GM19023 (cell line): ENCODE results near the gene OLFML2A.
"Not testable (repeated sequence)": the region's sequence is repeated elsewhere in the genome, so short reads cannot be mapped to it uniquely, and the experiment has no call there.

Experiments used
- ATAC-seq: cut with Tn5 transposase; IDR thresholded peaks from one replicate; pipeline ENCODE4 v1.9.1; 2021; ENCODE audit warnings: mild to moderate bottlenecking, moderate library complexity; ENCODE audit not compliant: unreplicated experiment

Gene OLFML2A

DNA sequence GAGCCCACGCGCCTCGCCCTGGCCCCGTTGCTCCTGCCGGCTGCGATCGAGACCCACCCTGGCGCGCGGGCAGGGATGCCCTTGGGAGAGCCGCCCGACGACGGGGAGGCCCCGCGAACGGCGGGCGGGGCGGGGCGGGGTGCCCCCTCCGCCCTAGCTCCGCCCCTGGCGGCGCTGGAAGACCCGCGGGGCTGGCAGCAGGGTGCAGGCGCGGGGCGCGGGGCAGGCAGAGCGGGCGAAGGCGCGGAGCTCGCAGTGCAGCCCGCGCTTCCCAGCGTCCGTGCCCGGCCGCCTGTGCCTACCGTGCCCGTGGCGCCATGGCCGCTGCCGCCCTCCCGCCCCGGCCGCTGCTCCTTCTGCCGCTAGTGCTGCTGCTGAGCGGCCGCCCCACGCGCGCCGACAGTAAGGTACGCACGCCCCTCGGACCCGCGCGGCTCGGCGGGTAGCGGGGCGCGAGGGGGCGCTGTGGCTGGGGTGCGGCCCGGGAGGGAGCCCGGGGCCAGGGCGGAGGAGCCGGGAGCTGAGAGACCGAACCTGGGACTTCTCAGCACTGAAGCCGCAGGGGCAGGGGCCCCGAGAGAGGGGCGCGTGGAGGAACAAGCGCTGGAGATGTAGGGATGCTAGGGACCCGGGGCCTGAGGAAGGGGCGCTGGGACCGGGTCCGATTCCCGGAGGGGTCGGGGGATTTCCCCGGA, at the start of gene OLFML2A:
Gene OLFML2A (plus strand): TSS at position 180 of the 695 bp plus-strand sequence. CDS start 138 bp downstream, at position 318.
- ATAC-seq: no peak

- ATAC-seq: no peak
Measured at GRCh38 chr9:124730772-124731171, 46.2 kb upstream of the OLFML2A start.

GRCh38 chr9:124733964-124734740, 42.8 kb upstream of the OLFML2A start:
- ATAC-seq: no peak

DNA sequence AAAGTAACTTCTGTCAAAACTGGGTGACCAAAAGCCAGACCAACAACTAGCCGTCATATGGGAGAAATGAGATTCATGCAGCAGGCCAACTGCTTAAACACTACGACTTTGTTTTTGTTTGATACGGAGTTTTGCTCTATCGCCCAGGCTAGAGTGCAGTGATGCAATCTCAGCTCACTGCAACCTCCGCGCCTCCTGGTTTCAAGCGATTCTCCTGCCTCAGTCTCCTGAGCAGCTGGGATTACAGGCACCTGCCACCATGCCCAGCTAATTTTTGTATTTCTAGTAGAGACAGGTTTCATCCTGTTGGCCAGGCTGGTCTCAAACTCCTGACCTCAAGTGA, 42.2 kb upstream of the OLFML2A start:
- not testable (repeated sequence) for ATAC-seq

DNA sequence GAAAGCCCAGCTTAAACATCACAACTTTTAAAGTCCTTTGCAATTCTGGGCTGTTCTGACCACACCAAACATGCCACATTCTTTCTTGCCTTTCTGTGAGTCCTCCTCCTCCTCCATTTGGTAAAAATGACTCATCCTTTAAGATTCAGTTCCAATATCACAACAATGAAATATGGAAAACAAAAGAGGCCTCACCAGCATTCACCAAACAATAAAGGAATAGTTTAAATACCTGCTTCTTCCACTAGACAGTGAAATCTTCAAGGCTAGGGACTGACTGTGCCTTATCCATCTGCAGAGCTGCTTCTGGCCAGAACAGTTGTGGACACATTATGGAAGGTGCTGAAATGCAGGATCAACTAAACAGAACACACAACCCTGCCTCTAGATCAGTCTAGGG, 41.8 kb upstream of the OLFML2A start:
- ATAC-seq: no peak

DNA sequence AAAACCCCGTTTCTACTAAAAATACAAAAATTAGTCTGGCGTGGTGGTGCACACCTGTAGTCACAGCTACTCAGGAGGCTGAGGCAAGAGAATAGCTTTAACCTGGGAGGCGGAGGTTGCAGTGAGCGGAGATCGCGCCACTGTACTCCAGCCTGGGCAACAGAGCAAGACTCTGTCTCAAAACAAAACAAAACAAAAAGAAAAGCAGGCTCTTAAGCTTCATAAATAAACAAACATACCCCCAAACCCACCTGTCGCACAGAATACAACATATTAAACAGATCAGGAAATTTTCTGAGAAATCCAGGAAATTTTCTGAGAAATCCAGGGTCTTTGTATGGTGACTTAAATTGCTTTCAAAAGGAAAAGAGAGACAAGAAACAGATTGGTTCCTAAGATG, 38.9 kb upstream of the OLFML2A start:
- not testable (repeated sequence) for ATAC-seq

DNA sequence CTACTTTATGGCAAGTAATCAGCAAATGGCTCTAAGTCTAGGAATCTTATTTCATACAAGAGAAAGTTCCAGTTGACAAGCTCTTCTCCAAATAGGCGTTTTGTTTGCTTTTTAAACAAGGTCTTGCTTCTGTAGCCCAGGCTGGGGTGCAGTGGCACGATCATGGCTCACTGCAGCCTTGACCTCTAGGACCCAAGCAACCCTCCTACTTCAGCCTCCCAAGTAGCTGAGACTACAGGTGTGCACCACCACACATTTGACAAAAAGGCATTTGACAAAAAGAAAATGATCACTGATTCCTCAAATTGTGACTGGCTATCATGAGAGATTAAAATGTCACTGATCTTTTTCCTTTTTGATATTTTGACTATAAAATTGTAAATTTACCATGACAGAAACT, 37.6 kb upstream of the OLFML2A start:
- no peak for ATAC-seq

DNA sequence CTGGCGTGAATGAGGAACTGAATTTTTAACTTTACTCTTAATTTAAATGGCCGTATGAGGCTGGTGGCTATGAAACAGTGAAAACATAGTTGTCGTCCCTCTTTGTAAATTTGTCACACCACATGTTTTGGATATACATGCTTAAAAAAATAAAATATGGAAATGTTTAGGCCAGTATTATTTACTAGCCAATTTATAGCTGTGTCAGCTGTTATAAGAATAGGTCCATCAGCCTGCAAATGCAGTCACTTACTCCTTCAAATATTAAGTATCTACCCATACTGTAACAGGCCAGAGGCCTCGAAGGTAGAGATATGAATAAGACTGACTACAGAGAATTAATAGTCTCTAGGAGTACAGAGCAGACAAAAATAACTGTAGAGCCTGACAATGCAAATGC, 35.8 kb upstream of the OLFML2A start:
- ATAC-seq: no peak

- ATAC-seq: no peak
Measured at GRCh38 chr9:124741662-124742061, 35.3 kb upstream of the OLFML2A start.

DNA sequence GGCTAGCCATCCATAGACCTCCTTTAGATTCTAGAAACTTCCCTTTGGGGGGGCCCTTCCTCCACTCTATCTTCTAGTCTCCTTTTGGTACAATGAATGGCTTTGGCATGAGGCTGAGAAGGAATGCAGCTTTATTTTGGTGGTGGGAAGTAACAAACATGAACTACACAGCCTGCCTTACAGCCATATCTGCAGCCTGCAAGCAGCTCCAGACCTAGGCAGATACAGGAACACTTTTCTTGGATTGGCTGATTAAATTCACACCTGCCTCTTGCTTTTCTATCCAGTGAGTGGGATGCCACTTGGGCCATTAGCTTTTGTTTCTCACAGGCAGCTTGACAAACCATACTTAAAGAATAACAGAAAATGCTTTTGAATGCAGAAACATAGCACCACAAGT, 34.0 kb upstream of the OLFML2A start:
- no peak for ATAC-seq

GRCh38 chr9:124743686-124744348, 33.1 kb upstream of the OLFML2A start:
- no peak for ATAC-seq

GRCh38 chr9:124747065-124747464, 29.9 kb upstream of the OLFML2A start:
- no peak for ATAC-seq

DNA sequence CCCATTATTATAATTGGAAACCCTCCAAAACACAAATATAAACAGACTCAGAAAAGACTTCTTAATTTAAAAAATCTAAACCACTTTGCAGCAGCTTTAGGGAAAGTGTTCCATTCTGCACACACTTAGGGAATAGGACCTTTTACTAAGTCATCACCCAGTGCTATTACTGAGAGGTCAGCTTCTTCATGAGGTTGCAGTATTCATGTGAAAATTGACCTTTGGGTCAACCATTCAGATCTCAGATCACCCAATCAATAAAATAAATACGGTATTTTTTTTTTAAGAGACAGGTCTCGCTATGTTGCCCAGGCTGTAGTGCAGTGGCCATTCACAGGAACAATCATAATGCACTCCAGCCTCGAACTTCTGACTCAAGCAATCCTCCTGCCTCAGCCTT, 27.6 kb upstream of the OLFML2A start:
- no peak for ATAC-seq

DNA sequence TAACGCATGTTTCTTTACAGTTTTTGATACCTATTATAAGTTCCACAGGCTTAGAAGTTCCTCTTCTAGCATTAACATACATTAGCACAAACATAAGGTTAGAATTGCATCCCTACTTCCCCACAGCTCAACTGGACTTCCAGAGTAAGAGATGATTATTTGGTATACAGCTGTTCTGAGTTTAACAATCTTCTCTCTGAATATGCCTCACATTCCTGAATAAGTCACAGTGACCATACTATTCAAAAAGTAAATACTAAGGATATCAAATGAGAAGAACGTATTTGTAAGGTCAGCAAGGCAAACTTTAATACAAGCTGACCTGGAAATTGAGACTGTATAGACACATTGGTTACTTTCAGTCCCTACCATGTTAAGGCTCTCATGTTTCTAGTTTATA, 27.2 kb upstream of the OLFML2A start:
- ATAC-seq: no peak

GRCh38 chr9:124752967-124753366, 24.0 kb upstream of the OLFML2A start:
- no peak for ATAC-seq

- ATAC-seq: no peak
Measured at GRCh38 chr9:124754289-124754688, 22.6 kb upstream of the OLFML2A start.

DNA sequence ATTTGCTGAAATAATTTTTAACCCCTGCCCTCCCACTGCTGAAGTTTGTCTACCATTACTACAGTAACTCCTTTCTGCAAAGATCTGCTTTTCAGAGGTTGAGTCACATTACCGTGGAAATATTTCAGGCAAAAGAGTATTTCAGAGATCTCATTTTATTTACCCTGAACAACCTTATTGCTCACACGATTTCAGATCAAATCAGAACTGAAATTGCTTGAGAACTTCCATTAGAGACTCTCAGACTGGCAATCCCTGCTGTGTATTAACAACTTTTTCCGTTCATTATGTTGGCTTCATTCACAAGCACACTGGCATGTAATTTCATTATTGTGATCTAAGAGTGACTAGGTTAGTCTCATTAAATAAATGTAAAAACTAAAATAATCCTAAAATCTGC, 21.9 kb upstream of the OLFML2A start:
- ATAC-seq: no peak

- no peak for ATAC-seq
Measured at GRCh38 chr9:124756011-124756410, 20.9 kb upstream of the OLFML2A start.

DNA sequence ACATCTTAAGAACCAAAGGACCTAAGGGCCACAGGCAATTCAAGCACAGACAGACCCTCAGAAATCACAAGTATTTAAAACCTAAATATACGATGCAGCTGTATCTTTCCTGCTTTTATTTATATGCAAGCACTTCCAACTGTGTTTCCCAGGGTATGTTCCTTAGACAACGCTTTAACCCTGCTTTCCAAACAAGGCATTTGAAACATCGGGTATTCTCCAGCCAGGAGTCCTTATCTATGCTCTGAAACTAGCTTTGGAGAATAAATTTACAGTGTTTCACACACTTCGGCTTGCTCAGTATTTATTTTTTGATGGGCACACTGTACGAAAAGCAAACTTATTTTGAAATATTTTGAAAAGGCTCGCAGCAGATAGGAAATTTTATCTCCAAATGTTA, 19.3 kb upstream of the OLFML2A start:
- ATAC-seq: no peak

DNA sequence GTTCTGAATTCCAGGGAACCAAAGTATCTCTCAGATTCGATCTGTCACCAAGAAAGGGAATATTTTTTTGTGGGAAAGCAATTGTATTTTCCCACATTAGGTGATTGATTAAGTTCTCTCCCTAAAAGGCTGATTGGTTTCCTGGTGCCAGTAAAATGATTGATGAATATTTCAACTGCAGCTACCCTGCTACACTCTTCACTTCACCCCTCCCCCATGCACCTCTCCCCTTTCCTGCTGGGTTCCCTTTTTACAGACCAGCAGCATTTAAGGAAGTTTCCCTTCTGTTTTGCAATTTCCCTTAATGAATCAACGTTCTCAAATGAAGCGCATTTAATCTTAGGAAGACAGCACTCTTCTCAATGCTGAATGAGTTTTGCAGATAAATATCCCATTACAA, 18.9 kb upstream of the OLFML2A start:
- no peak for ATAC-seq

- ATAC-seq: no peak
Measured at GRCh38 chr9:124758691-124759090, 18.2 kb upstream of the OLFML2A start.

DNA sequence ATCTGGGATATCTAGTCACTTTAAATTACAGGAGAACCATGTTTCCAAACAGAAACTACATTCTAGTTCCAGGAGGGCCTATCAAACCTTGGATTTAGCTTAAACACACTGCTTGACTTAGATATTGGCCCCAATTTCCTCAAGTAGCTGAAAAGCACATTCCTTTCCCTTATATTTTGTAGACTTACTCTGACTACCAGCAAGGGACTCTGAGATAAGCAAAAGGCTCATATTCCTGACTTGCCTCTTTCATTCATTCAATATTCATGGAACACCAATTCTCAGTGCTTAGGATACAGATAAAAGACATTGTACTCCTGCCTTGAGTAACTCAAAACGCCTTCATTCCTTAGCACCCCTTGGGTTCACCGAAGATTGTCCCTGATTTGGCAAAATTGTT, 17.6 kb upstream of the OLFML2A start:
- no peak for ATAC-seq
